PFSK-1 (cell line): ENCODE measurements around the gene LRRFIP2.

Experiments
- FOXP2 ChIP-seq: optimal IDR thresholded peaks from 2 replicates; pipeline ENCODE3; 2011; ENCODE audit warnings: borderline replicate concordance, control low read depth, inconsistent platforms; ENCODE audit not compliant: insufficient read depth; ENCODE audit errors: extremely low read length, extremely low read depth
- POLR2AphosphoS5 ChIP-seq: IDR thresholded peaks from 2 replicates; pipeline ENCODE4 v1.6.1; 2012; ENCODE audit warnings: low read depth, mild to moderate bottlenecking, control low read depth, low read length, moderate library complexity
- REST ChIP-seq, 2 experiments: IDR thresholded peaks; 2 replicates each; pipeline versions ENCODE4 v1.6.1 to v1.8.0; 2011 to 2012; ENCODE audit warnings: low read depth in 2 of 2, low read length in 2 of 2, control low read depth in 1 of 2, inconsistent platforms in 1 of 2, mild to moderate bottlenecking in 1 of 2, moderate library complexity in 1 of 2; ENCODE audit not compliant: insufficient read depth in 1 of 2
- SIN3A ChIP-seq: IDR thresholded peaks from 2 replicates; pipeline ENCODE4 v1.6.1; 2012; ENCODE audit warnings: mild to moderate bottlenecking, low read length, moderate library complexity, borderline replicate concordance; ENCODE audit not compliant: insufficient read depth
- TAF1 ChIP-seq: IDR thresholded peaks from 2 replicates; pipeline ENCODE4 v1.6.1; 2012; ENCODE audit warnings: low read length, control low read depth, borderline replicate concordance; ENCODE audit not compliant: insufficient read depth

The LRRFIP2 gene

DNA sequence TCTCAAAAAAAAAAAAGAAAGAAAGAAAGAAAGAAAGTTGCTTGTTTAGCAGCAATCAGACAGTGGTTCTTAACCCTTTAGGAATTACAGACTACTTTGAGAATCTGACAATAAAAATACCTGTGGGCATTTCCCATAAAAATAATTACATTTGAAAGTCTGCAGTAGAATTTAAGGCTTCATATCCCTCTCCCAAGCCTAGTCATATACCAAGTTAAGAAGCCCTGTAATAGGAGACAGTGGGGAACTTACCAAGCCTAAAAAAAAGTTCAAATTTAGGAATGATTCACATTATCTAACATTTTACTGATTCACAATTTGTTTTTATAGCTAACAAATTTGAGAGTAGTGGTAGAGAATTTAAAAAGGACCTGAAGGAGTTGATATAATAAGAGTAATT lies 47.5 kb downstream of the LRRFIP2 start:
- no peak for TF ChIP-seq REST (IDR thresholded peaks at IDR 0.05; ENCODE audit: insufficient read depth in 1 of 2, low read depth in 2 of 2, low read length in 2 of 2)
- no peak for TF ChIP-seq POLR2AphosphoS5
- TF ChIP-seq FOXP2, result no peak
- no peak for TF ChIP-seq SIN3A
- no peak for TF ChIP-seq TAF1

- TF ChIP-seq REST (IDR thresholded peaks at IDR 0.05; ENCODE audit: insufficient read depth in 1 of 2, low read depth in 2 of 2, low read length in 2 of 2), result no peak
- TF ChIP-seq SIN3A, result no peak
- no peak for TF ChIP-seq FOXP2
- no peak for TF ChIP-seq TAF1
- TF ChIP-seq POLR2AphosphoS5, result no peak
Measured at GRCh38 chr3:37125195-37126073, 48.9 kb downstream of the LRRFIP2 start.

GRCh38 chr3:37124435-37124834 lies 49.9 kb downstream of the LRRFIP2 start:
- TF ChIP-seq POLR2AphosphoS5, result no peak
- no peak for TF ChIP-seq REST (IDR thresholded peaks at IDR 0.05; ENCODE audit: insufficient read depth in 1 of 2, low read depth in 2 of 2, low read length in 2 of 2)
- no peak for TF ChIP-seq SIN3A
- TF ChIP-seq TAF1, result no peak
- no peak for TF ChIP-seq FOXP2

DNA sequence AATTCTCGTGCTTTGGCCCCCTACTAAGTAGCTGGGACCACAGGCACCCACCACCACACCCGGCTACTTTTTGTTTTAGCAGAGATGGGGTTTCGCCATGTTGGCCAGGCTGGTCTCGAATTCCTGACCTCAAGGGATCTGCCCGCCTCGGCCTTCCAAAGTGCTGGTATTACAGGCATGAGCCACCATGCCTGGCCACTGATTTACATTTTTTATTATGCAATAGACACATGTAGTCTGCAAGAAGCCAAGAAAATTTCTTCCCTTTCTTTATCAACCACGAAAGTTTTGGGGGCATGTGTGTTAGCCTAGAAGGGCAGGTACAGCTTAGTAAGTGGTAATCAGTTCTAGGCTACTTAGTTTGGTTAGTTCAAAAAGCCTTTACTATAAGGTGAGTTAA lies 51.1 kb downstream of the LRRFIP2 start:
- no peak for TF ChIP-seq FOXP2
- no peak for TF ChIP-seq REST (IDR thresholded peaks at IDR 0.05; ENCODE audit: insufficient read depth in 1 of 2, low read depth in 2 of 2, low read length in 2 of 2)
- TF ChIP-seq TAF1, result no peak
- no peak for TF ChIP-seq SIN3A

GRCh38 chr3:37118163-37118562 lies 56.2 kb downstream of the LRRFIP2 start:
- TF ChIP-seq FOXP2 (no peak), POLR2AphosphoS5 (no peak), REST (IDR thresholded peaks at IDR 0.05; ENCODE audit: insufficient read depth in 1 of 2, low read depth in 2 of 2, low read length in 2 of 2) (no peak), TAF1 (no peak), SIN3A (no peak)
